ENCODE results near the gene RASIP1. TPM values are rescaled to one million over a fixed set of nuclear protein-coding genes. Genes with fewer than 3 reads are reported as not detected.

Gene RASIP1
- total RNA-seq, 3 donors from 2014 or later: 7.7 to 28.2 (median 10.7) TPM

DNA sequence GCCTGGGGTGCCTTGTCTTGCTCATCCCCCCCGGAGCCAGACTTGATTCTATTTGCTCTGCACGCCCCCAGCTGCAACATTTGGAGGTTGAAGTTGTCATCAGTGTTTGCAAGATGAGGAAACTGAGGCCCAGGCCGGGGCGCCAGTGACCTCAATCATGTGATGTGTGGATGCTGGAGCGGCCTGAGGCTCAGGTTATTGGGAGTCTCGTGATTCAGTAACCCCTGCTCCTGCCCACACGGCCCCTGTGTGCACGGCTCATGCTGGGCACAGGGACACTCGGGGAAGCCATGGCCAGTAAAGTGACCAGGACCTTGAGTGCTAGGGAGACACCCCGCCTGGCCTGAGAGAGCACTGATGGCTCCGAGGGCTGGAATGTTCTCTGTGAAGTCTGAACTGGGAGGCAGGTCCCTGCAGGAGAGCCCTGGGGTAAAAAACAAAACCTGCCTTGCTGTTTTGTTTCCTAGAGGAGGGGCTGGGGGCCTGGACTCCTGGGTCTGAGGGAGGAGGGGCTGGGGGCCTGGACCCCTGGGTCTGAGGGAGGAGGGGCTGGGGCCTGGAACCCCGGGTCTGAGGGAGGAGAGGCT, 16.8 kb upstream of the RASIP1 start:
- DNase-seq (ENCODE audit: low spot score in 2 of 2): no peak
- Histone ChIP-seq H3K4me1 (no peaks in the 10 kb centered on the region), H3K27ac (no peak overlapping the region), H3K9me3 (no peaks in the 10 kb centered on the region), H3K36me3 (no peaks in the 10 kb centered on the region), H3K4me3 (no peak overlapping the region), H3K27me3 (no peaks in the 10 kb centered on the region)
- TF ChIP-seq POLR2A (IDR thresholded peaks at IDR 0.05): no peak
- intact Hi-C loops (cut with DNase I; ENCODE audit: low total_unique reads): loop anchor here (5.0 kb wide), 1 partner anchor 1230 kb away; no protein-coding TSS in a partner anchor

DNA sequence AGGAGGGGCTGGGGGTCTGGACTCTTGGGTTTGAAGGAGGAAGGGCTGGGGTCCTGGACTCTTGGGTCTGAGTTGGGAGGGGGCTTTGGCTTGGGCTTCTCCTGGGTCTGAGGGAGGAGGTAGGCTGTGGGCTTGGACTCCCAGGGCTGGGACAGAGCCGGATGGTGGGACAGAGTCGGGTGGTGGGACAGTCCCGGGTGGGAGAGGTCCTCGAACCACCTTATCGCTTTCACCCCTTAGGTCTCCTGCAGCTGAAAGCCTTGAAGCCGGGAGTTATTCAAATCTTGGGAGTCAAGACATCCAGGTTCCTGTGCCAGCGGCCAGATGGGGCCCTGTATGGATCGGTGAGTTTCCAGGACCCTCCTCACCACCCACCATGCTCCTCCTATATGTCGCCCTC, 16.3 kb upstream of the RASIP1 start:
- Histone ChIP-seq H3K4me1 (no peaks in the 10 kb centered on the region), H3K4me3 (no peak overlapping the region), H3K9me3 (no peaks in the 10 kb centered on the region), H3K27me3 (no peaks in the 10 kb centered on the region), H3K36me3 (no peaks in the 10 kb centered on the region), H3K27ac (no peak overlapping the region)
- DNase-seq (ENCODE audit: low spot score in 2 of 2): no peak
- TF ChIP-seq POLR2AphosphoS5 (IDR thresholded peaks at IDR 0.05) (no peak), POLR2A (IDR thresholded peaks at IDR 0.05) (no peak)
- TF ChIP-seq, protein P1, sequence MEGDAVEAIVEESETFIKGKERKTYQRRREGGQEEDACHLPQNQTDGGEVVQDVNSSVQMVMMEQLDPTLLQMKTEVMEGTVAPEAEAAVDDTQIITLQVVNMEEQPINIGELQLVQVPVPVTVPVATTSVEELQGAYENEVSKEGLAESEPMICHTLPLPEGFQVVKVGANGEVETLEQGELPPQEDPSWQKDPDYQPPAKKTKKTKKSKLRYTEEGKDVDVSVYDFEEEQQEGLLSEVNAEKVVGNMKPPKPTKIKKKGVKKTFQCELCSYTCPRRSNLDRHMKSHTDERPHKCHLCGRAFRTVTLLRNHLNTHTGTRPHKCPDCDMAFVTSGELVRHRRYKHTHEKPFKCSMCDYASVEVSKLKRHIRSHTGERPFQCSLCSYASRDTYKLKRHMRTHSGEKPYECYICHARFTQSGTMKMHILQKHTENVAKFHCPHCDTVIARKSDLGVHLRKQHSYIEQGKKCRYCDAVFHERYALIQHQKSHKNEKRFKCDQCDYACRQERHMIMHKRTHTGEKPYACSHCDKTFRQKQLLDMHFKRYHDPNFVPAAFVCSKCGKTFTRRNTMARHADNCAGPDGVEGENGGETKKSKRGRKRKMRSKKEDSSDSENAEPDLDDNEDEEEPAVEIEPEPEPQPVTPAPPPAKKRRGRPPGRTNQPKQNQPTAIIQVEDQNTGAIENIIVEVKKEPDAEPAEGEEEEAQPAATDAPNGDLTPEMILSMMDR (IDR thresholded peaks at IDR 0.05): no peak
- intact Hi-C loops (cut with DNase I; ENCODE audit: low total_unique reads): loop anchor here (5.0 kb wide), 1 partner anchor 1229 kb away; no protein-coding TSS in a partner anchor

DNA sequence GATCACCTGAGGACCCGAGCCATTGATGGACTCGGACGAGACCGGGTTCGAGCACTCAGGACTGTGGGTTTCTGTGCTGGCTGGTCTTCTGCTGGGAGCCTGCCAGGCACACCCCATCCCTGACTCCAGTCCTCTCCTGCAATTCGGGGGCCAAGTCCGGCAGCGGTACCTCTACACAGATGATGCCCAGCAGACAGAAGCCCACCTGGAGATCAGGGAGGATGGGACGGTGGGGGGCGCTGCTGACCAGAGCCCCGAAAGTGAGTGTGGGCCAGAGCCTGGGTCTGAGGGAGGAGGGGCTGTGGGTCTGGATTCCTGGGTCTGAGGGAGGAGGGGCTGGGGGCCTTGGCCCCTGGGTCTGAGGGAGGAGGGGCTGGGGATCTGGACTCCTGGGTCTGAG, 15.8 kb upstream of the RASIP1 start:
- Histone ChIP-seq H3K27ac (no peak overlapping the region), H3K36me3 (no peaks in the 10 kb centered on the region), H3K4me3 (no peak overlapping the region), H3K27me3 (no peaks in the 10 kb centered on the region), H3K9me3 (no peaks in the 10 kb centered on the region), H3K4me1 (no peaks in the 10 kb centered on the region)
- TF ChIP-seq, protein P1 (IDR thresholded peaks at IDR 0.05): no peak
- TF ChIP-seq POLR2AphosphoS5 (IDR thresholded peaks at IDR 0.05): no peak
- TF ChIP-seq POLR2A (IDR thresholded peaks at IDR 0.05): no peak
- no peak for DNase-seq (ENCODE audit: low spot score in 2 of 2)
- intact Hi-C loops (cut with DNase I; ENCODE audit: low total_unique reads): loop anchor here (5.0 kb wide), 1 partner anchor 1229 kb away; no protein-coding TSS in a partner anchor

DNA sequence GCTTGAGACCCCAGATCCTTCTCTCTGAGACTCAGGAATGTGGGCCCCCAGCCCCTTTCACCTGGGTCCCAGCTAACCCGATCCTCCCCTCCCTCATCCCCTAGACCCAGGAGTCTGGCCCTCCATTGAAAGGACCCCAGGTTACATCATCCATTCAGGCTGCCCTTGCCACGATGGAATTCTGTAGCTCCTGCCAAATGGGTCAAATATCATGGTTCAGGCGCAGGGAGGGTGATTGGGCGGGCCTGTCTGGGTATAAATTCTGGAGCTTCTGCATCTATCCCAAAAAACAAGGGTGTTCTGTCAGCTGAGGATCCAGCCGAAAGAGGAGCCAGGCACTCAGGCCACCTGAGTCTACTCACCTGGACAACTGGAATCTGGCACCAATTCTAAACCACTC, 15.4 kb upstream of the RASIP1 start:
- Histone ChIP-seq H3K9me3 (no peaks in the 10 kb centered on the region), H3K4me1 (no peaks in the 10 kb centered on the region), H3K4me3 (no peak overlapping the region), H3K36me3 (no peaks in the 10 kb centered on the region), H3K27ac (no peak overlapping the region), H3K27me3 (no peaks in the 10 kb centered on the region)
- TF ChIP-seq POLR2AphosphoS5 (IDR thresholded peaks at IDR 0.05) (no peak), POLR2A (IDR thresholded peaks at IDR 0.05) (no peak)
- no peak for DNase-seq (ENCODE audit: low spot score in 2 of 2)
- intact Hi-C loops (cut with DNase I; ENCODE audit: low total_unique reads): loop anchor here (5.0 kb wide), 1 partner anchor 1228 kb away; no protein-coding TSS in a partner anchor

DNA sequence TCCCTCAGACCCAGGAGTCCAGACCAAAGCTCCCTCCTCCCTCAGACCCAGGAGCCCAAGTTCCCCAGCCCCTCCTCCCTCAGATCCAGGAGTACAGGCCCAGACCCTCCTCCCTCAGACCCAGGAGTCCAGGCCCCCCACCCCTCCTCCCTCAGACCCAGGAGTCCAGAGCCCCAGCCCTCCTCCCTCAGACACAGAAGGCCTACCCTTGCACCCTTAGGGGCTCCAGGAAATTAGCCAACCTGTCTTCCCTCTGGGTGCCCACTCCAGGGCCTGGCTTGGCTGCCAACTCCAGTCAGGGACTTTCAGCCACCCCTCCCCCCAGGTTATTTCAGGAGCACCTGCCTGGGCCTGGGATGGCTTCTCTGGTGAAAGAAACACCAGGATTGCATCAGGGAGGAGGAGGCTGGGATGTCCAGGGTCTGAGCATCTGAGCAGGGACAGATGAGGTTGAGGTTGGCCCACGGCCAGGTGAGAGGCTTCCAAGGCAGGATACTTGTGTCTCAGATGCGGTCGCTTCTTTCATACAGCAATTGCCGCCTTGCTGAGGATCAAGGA, 14.8 kb upstream of the RASIP1 start, which contains the start of gene FGF21:
TSS of gene FGF21 (plus strand) at position 441 of the 558 bp plus-strand sequence. CDS start 713 bp downstream, outside the sequence.
- DNase-seq (ENCODE audit: low spot score in 2 of 2): no peak
- no peaks in the 10 kb centered on the region for H3K9me3 ChIP-seq
- H3K36me3 ChIP-seq: no peaks in the 10 kb centered on the region
- H3K4me1 ChIP-seq: no peaks in the 10 kb centered on the region
- H3K4me3 ChIP-seq: no peak within 1 kb of the TSS
- H3K27me3 ChIP-seq: no peaks in the 10 kb centered on the region
- H3K27ac ChIP-seq: no peak within 1 kb of the TSS
- TF ChIP-seq POLR2AphosphoS5 (IDR thresholded peaks at IDR 0.05): no peak
- TF ChIP-seq POLR2A (IDR thresholded peaks at IDR 0.05): no peak
- TF ChIP-seq, protein P1 (IDR thresholded peaks at IDR 0.05): no peak
- intact Hi-C loops (cut with DNase I; ENCODE audit: low total_unique reads): loop anchor here (5.0 kb wide), 1 partner anchor 1228 kb away; no protein-coding TSS in a partner anchor
